HG03378 (cell line): Measurements from ENCODE around the gene SSTR5.

Experiments
- ATAC-seq: cut with Tn5 transposase; IDR thresholded peaks from one replicate; pipeline ENCODE4 v1.9.1; 2021; ENCODE audit warnings: mild to moderate bottlenecking, moderate library complexity; ENCODE audit not compliant: unreplicated experiment

The SSTR5 gene

GRCh38 chr16:1053700-1054368 is 18.7 kb upstream of the SSTR5 start:
- no peak for ATAC-seq

GRCh38 chr16:1054660-1055556 is 17.6 kb upstream of the SSTR5 start:
- ATAC-seq, result no peak

GRCh38 chr16:1055557-1055924 is 17.0 kb upstream of the SSTR5 start:
- ATAC-seq, result no peak

GRCh38 chr16:1056196-1056595 is 16.4 kb upstream of the SSTR5 start:
- ATAC-seq, result no peak

GRCh38 chr16:1057252-1057932 is 15.2 kb upstream of the SSTR5 start:
- no peak for ATAC-seq

- ATAC-seq, result no peak
Measured at GRCh38 chr16:1058216-1058615, 14.3 kb upstream of the SSTR5 start.

- ATAC-seq, result no peak
Measured at GRCh38 chr16:1059310-1059709, 13.2 kb upstream of the SSTR5 start.

GRCh38 chr16:1060416-1061340 is 11.9 kb upstream of the SSTR5 start:
- ATAC-seq, result no peak

- ATAC-seq, result no peak
Measured at GRCh38 chr16:1061769-1062505, 10.6 kb upstream of the SSTR5 start.

GRCh38 chr16:1062895-1063294 is 9.7 kb upstream of the SSTR5 start:
- ATAC-seq, result no peak

- no peak for ATAC-seq
Measured at GRCh38 chr16:1063728-1064127, 8.8 kb upstream of the SSTR5 start.

- no peak for ATAC-seq
Measured at GRCh38 chr16:1065469-1066128, 6.9 kb upstream of the SSTR5 start.

- no peak for ATAC-seq
Measured at GRCh38 chr16:1066584-1067172, 5.9 kb upstream of the SSTR5 start.

- ATAC-seq, result no peak
Measured at GRCh38 chr16:1067629-1068028, 4.9 kb upstream of the SSTR5 start.

- ATAC-seq, result no peak
Measured at GRCh38 chr16:1068451-1068850, 4.1 kb upstream of the SSTR5 start.

- no peak for ATAC-seq
Measured at GRCh38 chr16:1069154-1069553, 3.4 kb upstream of the SSTR5 start.

GRCh38 chr16:1070084-1070863 is 2.3 kb upstream of the SSTR5 start:
- ATAC-seq, result no peak

GRCh38 chr16:1070864-1071408 is 1.6 kb upstream of the SSTR5 start:
- no peak for ATAC-seq
